H1 (cell line): Measurements from ENCODE around the gene OTOGL. TPM values are rescaled to one million over a fixed set of nuclear protein-coding genes. Genes with fewer than 3 reads are reported as not detected.

Source experiments
- CTCF ChIA-PET: fragments of 300-600 bp; sonication (Branson Sonifier 250); formaldehyde crosslinking; loops from one replicate; lab custom pipeline; 2021; ENCODE audit not compliant: partially characterized antibody; lab: Charles Lee
- POLR2A ChIA-PET: fragments of 300-600 bp; sonication (Branson Sonifier 250); formaldehyde crosslinking; loops from one replicate; lab custom pipeline; 2021; ENCODE audit warnings: inconsistent platforms; ENCODE audit not compliant: partially characterized antibody; lab: Charles Lee
- DNase-seq, 2 experiments: peaks; one replicate each; pipeline versions ENCODE4 v3.0.0 to v3.0.0-alpha.2; 2010 to 2022; ENCODE audit warnings: low spot score in 2 of 2, low read depth in 1 of 2, mixed read lengths in 1 of 2
- FAIRE-seq: peaks from 2 replicates; lab custom pipeline; 2011; peaks lifted over from hg19 to GRCh38; lab: Jason Lieb, UNC
- H2AFZ ChIP-seq: 2 replicates; pipeline ENCODE4 v1.8.1; 2012; ENCODE audit warnings: low read length, inconsistent platforms
- H2AK5ac ChIP-seq: 2 replicates; pipeline ENCODE4 v1.6.1; 2013; ENCODE audit warnings: low read depth, low read length
- H2BK120ac ChIP-seq: replicated peaks from 2 replicates; pipeline ENCODE3; 2013; ENCODE audit warnings: low read depth, low read length, inconsistent platforms
- H2BK12ac ChIP-seq: 2 replicates; pipeline ENCODE4 v1.6.1; 2013; ENCODE audit warnings: low read depth, low read length
- H2BK15ac ChIP-seq: 2 replicates; pipeline ENCODE4 v1.6.1; 2013; ENCODE audit warnings: low read length
- H2BK20ac ChIP-seq: 2 replicates; pipeline ENCODE4 v1.6.1; 2013; ENCODE audit warnings: low read length
- H2BK5ac ChIP-seq: 2 replicates; pipeline ENCODE4 v1.6.1; 2013; ENCODE audit warnings: low read depth, low read length
- H3K14ac ChIP-seq: 2 replicates; pipeline ENCODE4 v1.6.1; 2013; ENCODE audit warnings: inconsistent platforms; ENCODE audit not compliant: insufficient read length
- H3K18ac ChIP-seq: 2 replicates; pipeline ENCODE4 v1.6.1; 2013; ENCODE audit warnings: low read length; ENCODE audit errors: extremely low read depth
- H3K23ac ChIP-seq: 2 replicates; pipeline ENCODE4 v1.6.1; 2013; ENCODE audit warnings: inconsistent platforms; ENCODE audit not compliant: insufficient read length
- H3K23me2 ChIP-seq: 2 replicates; pipeline ENCODE4 v1.6.1; 2013; ENCODE audit warnings: low read depth, low read length
- H3K27ac ChIP-seq: 2 replicates; pipeline ENCODE4 v1.6.1; 2011; ENCODE audit warnings: low read depth, low read length, inconsistent platforms
- H3K27me3 ChIP-seq, 4 experiments: replicated peaks in 1 of 4; 1 replicate in 1 of 4; 2 replicates in 3 of 4; pipeline versions ENCODE4 v1.6.1 to v1.8.1; 2011 to 2013; ENCODE audit warnings: low read length in 3 of 4, mild to moderate bottlenecking in 3 of 4, inconsistent platforms in 2 of 4, mixed read lengths in 2 of 4, moderate library complexity in 1 of 4; ENCODE audit not compliant: control insufficient read depth in 3 of 4, insufficient read depth in 3 of 4; ENCODE audit errors: extremely low read depth in 1 of 4
- H3K36me3 ChIP-seq, 4 experiments: 2 replicates each; pipeline versions ENCODE4 v1.6.1 to v1.8.1; 2011 to 2013; ENCODE audit warnings: mild to moderate bottlenecking in 4 of 4, low read length in 3 of 4, moderate library complexity in 2 of 4, control low read depth in 1 of 4, inconsistent platforms in 1 of 4; ENCODE audit not compliant: insufficient read depth in 4 of 4, control insufficient read depth in 2 of 4
- H3K4ac ChIP-seq: replicated peaks from 2 replicates; pipeline ENCODE3; 2013; ENCODE audit warnings: low read length, low read depth, mixed read lengths, inconsistent platforms; ENCODE audit not compliant: insufficient read length
- H3K4me1 ChIP-seq, 4 experiments: replicated peaks in 1 of 4; 1 replicate in 1 of 4; 2 replicates in 3 of 4; pipeline versions ENCODE4 v1.6.1 to v1.8.1; 2011 to 2013; ENCODE audit warnings: low read length in 3 of 4, inconsistent platforms in 2 of 4, mixed read lengths in 1 of 4; ENCODE audit not compliant: insufficient read depth in 4 of 4, control insufficient read depth in 3 of 4
- H3K4me2 ChIP-seq, 2 experiments: 2 replicates each; pipeline versions ENCODE4 v1.6.1 to v1.8.1; 2011 to 2013; ENCODE audit warnings: low read depth in 2 of 2, low read length in 2 of 2, control low read depth in 1 of 2, inconsistent platforms in 1 of 2, mild to moderate bottlenecking in 1 of 2; ENCODE audit not compliant: insufficient read depth in 1 of 2
- H3K4me3 ChIP-seq, 4 experiments: fragments of 200-600, 300-600 bp in 1 of 4; sonication (generic), shearing (Covaris generic), sonication (Bioruptor Twin) in 1 of 4; 2 replicates each; pipeline versions ENCODE4 v1.5.1 to v1.8.1; 2011 to 2016; ENCODE audit warnings: low read length in 4 of 4, low read depth in 3 of 4, control low read depth in 2 of 4, inconsistent platforms in 2 of 4, mild to moderate bottlenecking in 2 of 4, mixed read lengths in 1 of 4, moderate library complexity in 1 of 4; ENCODE audit not compliant: insufficient read depth in 2 of 4; ENCODE audit errors: extremely low read depth in 1 of 4
- H3K56ac ChIP-seq: replicated peaks from 2 replicates; pipeline ENCODE3; 2013; ENCODE audit warnings: low read depth, mild to moderate bottlenecking, mixed read lengths, low read length, inconsistent platforms; ENCODE audit not compliant: insufficient read length
- H3K79me1 ChIP-seq: 2 replicates; pipeline ENCODE4 v1.6.1; 2013; ENCODE audit warnings: low read depth, low read length, control low read depth
- H3K79me2 ChIP-seq, 2 experiments: 2 replicates each; pipeline versions ENCODE4 v1.6.1 to v1.8.1; 2012 to 2013; ENCODE audit warnings: low read length in 2 of 2, mild to moderate bottlenecking in 2 of 2, inconsistent platforms in 1 of 2; ENCODE audit not compliant: insufficient read depth in 2 of 2, control insufficient read depth in 1 of 2
- H3K9ac ChIP-seq, 4 experiments: replicated peaks in 1 of 4; 1 replicate in 1 of 4; 2 replicates in 3 of 4; pipeline versions ENCODE4 v1.6.1 to v1.8.1; 2011 to 2013; ENCODE audit warnings: low read depth in 3 of 4, low read length in 3 of 4, control low read depth in 2 of 4, mild to moderate bottlenecking in 2 of 4, moderate library complexity in 2 of 4, inconsistent platforms in 1 of 4; ENCODE audit errors: extremely low read depth in 1 of 4
- H3K9me3 ChIP-seq, 2 experiments: 2 replicates each; pipeline versions ENCODE4 v1.6.1 to v1.8.1; 2012 to 2013; ENCODE audit warnings: mild to moderate bottlenecking in 2 of 2, moderate library complexity in 2 of 2, control low read depth in 1 of 2, inconsistent platforms in 1 of 2, low read depth in 1 of 2, low read length in 1 of 2, mixed read lengths in 1 of 2; ENCODE audit not compliant: insufficient read depth in 2 of 2
- H4K20me1 ChIP-seq, 2 experiments: replicated peaks in 1 of 2; 2 replicates each; pipeline versions ENCODE3 to v1.8.1; 2011 to 2013; ENCODE audit warnings: inconsistent platforms in 2 of 2, low read length in 2 of 2, mild to moderate bottlenecking in 1 of 2; ENCODE audit not compliant: insufficient read depth in 2 of 2, control insufficient read depth in 1 of 2
- H4K5ac ChIP-seq: 2 replicates; pipeline ENCODE4 v1.6.1; 2013; ENCODE audit warnings: low read length, low read depth, mixed read lengths, inconsistent platforms; ENCODE audit not compliant: insufficient read length
- H4K8ac ChIP-seq: 2 replicates; pipeline ENCODE4 v1.8.0; 2013; ENCODE audit warnings: mild to moderate bottlenecking, moderate library complexity, low read length, inconsistent platforms; ENCODE audit not compliant: insufficient read depth; ENCODE audit errors: extremely low read depth
- H4K91ac ChIP-seq: replicated peaks from 2 replicates; pipeline ENCODE3; 2013; ENCODE audit warnings: low read length, mixed read lengths, inconsistent platforms; ENCODE audit not compliant: insufficient read length
- CBX5 ChIP-seq: fragments of 300-800, 300-1000 bp; sonication (generic); IDR thresholded peaks from 2 replicates; pipeline ENCODE4 v1.7.1; 2016; ENCODE audit warnings: antibody characterized with exemption, low read length, low read depth
- EP300 ChIP-seq, 2 experiments: IDR thresholded peaks; 1 replicate in 1 of 2; 2 replicates in 1 of 2; pipeline ENCODE4 v1.6.1; 2011 to 2012; ENCODE audit warnings: low read depth in 2 of 2, low read length in 2 of 2, mild to moderate bottlenecking in 2 of 2, borderline replicate concordance in 1 of 2, inconsistent platforms in 1 of 2, moderate library complexity in 1 of 2
- FOSL1 ChIP-seq: IDR thresholded peaks from 2 replicates; pipeline ENCODE4 v1.6.1; 2011; ENCODE audit warnings: mild to moderate bottlenecking, low read depth, low read length, moderate library complexity; ENCODE audit not compliant: insufficient read depth
- HDAC6 ChIP-seq: IDR thresholded peaks from one replicate; pipeline ENCODE4 v1.7.1; 2012; ENCODE audit warnings: low read depth, mild to moderate bottlenecking, inconsistent platforms, low read length, moderate library complexity
- POLR2AphosphoS5 ChIP-seq: IDR thresholded peaks from 2 replicates; pipeline ENCODE4 v1.6.1; 2011; ENCODE audit warnings: low read depth, low read length
- RBBP5 ChIP-seq: IDR thresholded peaks from 2 replicates; pipeline ENCODE4 v1.7.1; 2012; ENCODE audit warnings: low read depth, mild to moderate bottlenecking, inconsistent platforms, low read length, moderate library complexity, borderline replicate concordance
- SAP30 ChIP-seq: fragments of 300-600 bp; sonication (generic); IDR thresholded peaks from 2 replicates; pipeline ENCODE4 v1.7.1; 2012; ENCODE audit warnings: low read length, moderate library complexity, mild to moderate bottlenecking, inconsistent platforms; ENCODE audit not compliant: insufficient read depth, insufficient replicate concordance
- SP1 ChIP-seq: IDR thresholded peaks from 2 replicates; pipeline ENCODE4 v1.6.1; 2011; ENCODE audit warnings: low read depth, low read length
- TAF1 ChIP-seq: IDR thresholded peaks from 2 replicates; pipeline ENCODE4 v1.6.1; 2011; ENCODE audit warnings: mild to moderate bottlenecking, low read depth, low read length
- TAF7 ChIP-seq: optimal IDR thresholded peaks from 2 replicates; pipeline ENCODE3; 2011; ENCODE audit warnings: low read depth, mild to moderate bottlenecking, inconsistent platforms, low read length, moderate library complexity, borderline replicate concordance
- TEAD4 ChIP-seq: IDR thresholded peaks from 2 replicates; pipeline ENCODE4 v1.6.1; 2012; ENCODE audit warnings: low read depth, low read length, inconsistent platforms, mixed read lengths
- WGBS, 2 experiments: shearing (Covaris generic) in 1 of 2; methylation state at CpG; one replicate each; pipeline versions ENCODE4 v1.1.6 to v1.1.7; 2013 to 2015; ENCODE audit warnings: low lambda C conversion rate in 2 of 2, mixed read lengths in 2 of 2, inconsistent platforms in 1 of 2, low coverage in 1 of 2, missing lambda C conversion rate in 1 of 2; ENCODE audit not compliant: insufficient replicate concordance in 2 of 2, insufficient coverage in 1 of 2, insufficient read length in 1 of 2; ENCODE audit errors: extremely low coverage in 1 of 2, missing lambda C conversion rate in 1 of 2; 5-methylcytosine and 5-hydroxymethylcytosine counted together
- polyA plus RNA-seq, 7 experiments: library from polyadenylated mRNA; depleted of rRNA in 3 of 7; stranded (reverse) in 5 of 7; unstranded in 2 of 7; fragments of >200 nt in 5 of 7; fragments of 200-250 nt in 2 of 7; gene quantifications; 1 replicate in 5 of 7; 2 replicates in 1 of 7; 4 replicates in 1 of 7; pipeline versions ENCODE4 v1.2.1 to v1.2.3, GENCODE V29; 2011 to 2013; ENCODE audit warnings: missing spikeins in 2 of 7, mixed read lengths in 2 of 7
- total RNA-seq: library from RNA; stranded (reverse); fragmentation: NEBNext Ultra II Directional; extraction: Animal tissue kit (Norgen Biotek cat#: 25700); gene quantifications from 2 replicates; pipeline ENCODE4 v1.2.1, GENCODE V29; 2021
- TF ChIP-seq, protein P1 (sequence below): IDR thresholded peaks from 2 replicates; pipeline ENCODE4 v1.6.1; 2012; ENCODE audit warnings: inconsistent platforms
- TF ChIP-seq, protein P2 (sequence below): IDR thresholded peaks from 2 replicates; pipeline ENCODE4 v1.6.1; 2012; ENCODE audit warnings: low read length, inconsistent platforms

Gene OTOGL
- total and polyA plus RNA-seq, 2 of the 8 experiments (the other 6 are each of a cell fraction or from before 2014, with no cell fraction given): 0.12 to 0.17 TPM

DNA sequence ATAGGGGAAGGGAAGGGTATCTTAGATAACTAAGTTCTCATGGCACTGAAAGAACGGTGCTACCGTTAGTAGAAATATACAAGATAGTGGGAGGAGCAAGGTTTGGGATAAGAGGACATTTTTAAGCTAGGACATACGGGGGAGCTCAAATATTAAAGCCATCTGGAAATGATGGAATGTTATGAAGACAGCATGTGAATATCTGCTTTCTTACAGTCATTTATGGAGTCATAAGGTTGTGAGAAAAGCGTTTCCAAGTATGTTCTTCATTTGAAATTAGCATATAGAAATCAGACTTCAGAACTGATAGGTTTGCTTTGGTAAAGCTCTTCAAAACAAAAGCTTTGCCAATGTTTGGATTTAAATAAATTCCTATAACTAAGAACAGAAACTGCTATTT, 62.3 kb downstream of the OTOGL start:
- Histone ChIP-seq H3K18ac (no peak overlapping the region), H3K4me3 (no peak overlapping the region), H3K27ac (no peak overlapping the region), H3K23me2 (no peaks in the 10 kb centered on the region), H3K79me2 (no peaks in the 10 kb centered on the region), H2BK5ac (no peak overlapping the region), H3K9me3 (no peaks in the 10 kb centered on the region), H2AK5ac (no peak overlapping the region), H3K14ac (no peak overlapping the region), H4K8ac (no peak overlapping the region), H3K4me1 (no peaks in the 10 kb centered on the region), H3K79me1 (no peaks in the 10 kb centered on the region), H3K4ac (no peak overlapping the region), H4K91ac (no peak overlapping the region), H2AFZ (no peak overlapping the region), H3K36me3 (no peaks in the 10 kb centered on the region), H2BK12ac (no peak overlapping the region), H3K27me3 (no peaks in the 10 kb centered on the region), H4K20me1 (no peaks in the 10 kb centered on the region), H3K9ac (no peak overlapping the region), H3K23ac (no peak overlapping the region), H2BK120ac (no peak overlapping the region), H3K4me2 (no peak overlapping the region), H2BK20ac (no peak overlapping the region), H2BK15ac (no peak overlapping the region), H4K5ac (no peak overlapping the region), H3K56ac (no peak overlapping the region)
- DNase-seq (no peak), FAIRE-seq (no peak)
- ChIA-PET POLR2A (no interaction called here), CTCF (no interaction called here)
- WGBS, 2 experiments: 88% methylated on average over 4 of the region's 4 CpGs; no CpG with 5 or more reads in 1 of the 2 experiments
- no peak for TF ChIP-seq FOSL1
- no peak for TF ChIP-seq EP300 (IDR thresholded peaks at IDR 0.05; ENCODE audit: borderline replicate concordance in 1 of 2, low read depth in 2 of 2, low read length in 2 of 2)
- no peak for TF ChIP-seq RBBP5
- TF ChIP-seq TEAD4: no peak
- no peak for TF ChIP-seq CBX5
- no peak for TF ChIP-seq SP1
- TF ChIP-seq SAP30: no peak
- no peak for TF ChIP-seq POLR2AphosphoS5
- TF ChIP-seq, protein P1, sequence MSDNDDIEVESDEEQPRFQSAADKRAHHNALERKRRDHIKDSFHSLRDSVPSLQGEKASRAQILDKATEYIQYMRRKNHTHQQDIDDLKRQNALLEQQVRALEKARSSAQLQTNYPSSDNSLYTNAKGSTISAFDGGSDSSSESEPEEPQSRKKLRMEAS: no peak
- TF ChIP-seq, protein P2, sequence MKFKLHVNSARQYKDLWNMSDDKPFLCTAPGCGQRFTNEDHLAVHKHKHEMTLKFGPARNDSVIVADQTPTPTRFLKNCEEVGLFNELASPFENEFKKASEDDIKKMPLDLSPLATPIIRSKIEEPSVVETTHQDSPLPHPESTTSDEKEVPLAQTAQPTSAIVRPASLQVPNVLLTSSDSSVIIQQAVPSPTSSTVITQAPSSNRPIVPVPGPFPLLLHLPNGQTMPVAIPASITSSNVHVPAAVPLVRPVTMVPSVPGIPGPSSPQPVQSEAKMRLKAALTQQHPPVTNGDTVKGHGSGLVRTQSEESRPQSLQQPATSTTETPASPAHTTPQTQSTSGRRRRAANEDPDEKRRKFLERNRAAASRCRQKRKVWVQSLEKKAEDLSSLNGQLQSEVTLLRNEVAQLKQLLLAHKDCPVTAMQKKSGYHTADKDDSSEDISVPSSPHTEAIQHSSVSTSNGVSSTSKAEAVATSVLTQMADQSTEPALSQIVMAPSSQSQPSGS: no peak
- no peak for TF ChIP-seq TAF1
- no peak for TF ChIP-seq HDAC6
- no peak for TF ChIP-seq TAF7
